ENCODE results near the gene ZNF599.
A peak's percentile ranks its signal among the peaks of the same experiment; 100 is the strongest.
"Not testable (repeated sequence)": the region's sequence is repeated elsewhere in the genome, so short reads cannot be mapped to it uniquely, and the experiment has no call there.

The ZNF599 gene

DNA sequence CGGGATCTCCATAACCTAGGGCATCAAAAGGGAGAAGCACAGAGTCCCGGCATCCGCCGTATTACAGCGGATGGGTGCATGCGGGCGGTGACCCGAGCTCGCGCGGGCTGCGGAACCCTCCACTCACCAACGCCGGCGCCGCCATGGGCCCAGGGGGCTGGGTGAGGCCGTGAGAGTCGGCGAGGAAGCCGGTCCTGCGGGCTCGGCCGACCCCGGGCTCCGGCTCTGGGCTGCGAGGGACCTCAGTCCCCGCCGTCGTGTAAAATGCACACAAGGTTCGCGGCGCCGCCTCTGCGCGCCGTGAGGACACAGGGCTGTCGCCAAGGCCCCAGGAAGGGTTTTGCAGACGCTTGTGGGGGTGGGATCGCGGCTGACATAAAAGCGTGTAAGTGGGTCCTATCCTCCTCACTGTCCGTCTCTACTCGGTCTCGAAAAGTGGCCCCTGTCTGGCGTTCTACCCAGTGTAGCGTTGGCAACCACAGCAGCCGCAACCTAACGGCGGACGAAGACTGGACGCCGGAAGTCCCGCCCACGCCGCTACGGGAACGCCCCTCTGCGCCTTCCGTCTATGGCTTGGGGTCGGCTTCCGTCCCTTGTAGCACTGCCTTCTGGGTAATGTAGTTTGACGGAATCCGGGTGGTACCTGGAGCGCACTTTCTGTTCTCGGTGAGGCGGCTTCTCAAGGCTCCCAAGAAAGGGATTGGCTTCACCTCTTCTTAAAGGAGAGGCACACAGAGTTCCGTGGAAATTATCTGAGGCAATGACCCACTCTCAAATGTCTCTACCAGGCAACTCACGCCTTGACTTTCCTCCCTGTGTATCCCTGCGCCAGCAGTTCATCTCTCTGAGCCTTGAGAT lies at the start of gene ZNF599:
Gene ZNF599, minus strand, starts transcription at position 519 of the 858 bp plus-strand sequence. Its CDS starts 374 bp downstream, at position 145.
- peak; percentile 91 for DNase-seq

DNA sequence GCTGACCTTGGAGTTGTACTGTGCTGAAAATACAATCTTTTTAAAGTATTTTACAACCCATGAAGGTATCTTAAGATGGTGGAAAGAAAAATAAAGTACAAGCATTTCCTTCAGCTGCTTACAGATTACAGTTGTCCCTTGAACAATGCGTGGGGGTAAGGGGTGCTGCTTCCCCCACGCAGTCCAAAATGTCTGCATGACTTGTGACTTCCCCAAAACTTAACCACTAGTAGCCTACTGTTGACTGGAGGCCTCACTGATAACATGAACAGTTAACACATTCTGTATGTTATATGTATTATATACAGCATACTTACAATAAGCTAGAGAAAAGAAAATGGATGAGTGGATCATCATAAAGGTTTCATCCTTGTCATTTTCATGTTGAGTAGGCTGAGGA lies 45.3 kb upstream of the ZNF599 start:
- no peak for DNase-seq

DNA sequence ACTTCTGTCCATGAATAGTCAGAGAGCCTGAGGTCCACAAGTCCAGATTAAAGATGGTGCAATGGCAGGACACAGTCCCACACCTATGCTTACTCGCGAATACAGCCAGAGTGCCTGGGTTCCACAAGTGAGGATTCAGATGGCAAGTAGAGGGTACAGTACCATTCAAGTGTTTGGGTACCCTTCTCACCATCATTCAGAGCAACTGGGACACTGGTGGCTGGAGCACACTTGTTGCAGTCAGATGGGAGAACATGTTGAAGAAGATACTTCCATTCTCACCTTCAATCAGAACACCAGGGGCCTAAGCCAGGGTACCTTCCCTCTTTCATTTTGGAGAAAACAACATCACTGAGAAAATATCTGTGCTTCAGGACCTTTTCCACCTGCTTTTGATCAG lies 43.7 kb upstream of the ZNF599 start:
- no peak for DNase-seq

DNA sequence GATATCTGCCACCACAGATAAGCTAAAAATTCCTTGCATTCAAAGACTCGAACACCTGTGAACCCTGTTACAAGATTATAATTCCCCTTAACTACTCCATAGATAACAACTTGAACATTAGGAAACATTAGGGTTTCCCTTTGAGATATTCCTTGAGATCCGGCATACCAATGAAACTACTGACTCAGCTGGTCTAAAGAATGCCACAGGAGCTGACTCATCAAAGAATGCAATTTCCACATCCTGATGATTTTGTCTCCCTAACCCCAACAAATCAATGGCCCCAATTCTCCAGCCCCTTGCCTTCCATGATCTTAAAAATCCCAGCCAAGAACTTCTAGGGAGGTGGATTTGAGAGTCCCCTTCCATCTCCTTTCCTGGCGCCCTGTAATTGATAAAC lies 35.6 kb upstream of the ZNF599 start:
- DNase-seq: no peak

DNA sequence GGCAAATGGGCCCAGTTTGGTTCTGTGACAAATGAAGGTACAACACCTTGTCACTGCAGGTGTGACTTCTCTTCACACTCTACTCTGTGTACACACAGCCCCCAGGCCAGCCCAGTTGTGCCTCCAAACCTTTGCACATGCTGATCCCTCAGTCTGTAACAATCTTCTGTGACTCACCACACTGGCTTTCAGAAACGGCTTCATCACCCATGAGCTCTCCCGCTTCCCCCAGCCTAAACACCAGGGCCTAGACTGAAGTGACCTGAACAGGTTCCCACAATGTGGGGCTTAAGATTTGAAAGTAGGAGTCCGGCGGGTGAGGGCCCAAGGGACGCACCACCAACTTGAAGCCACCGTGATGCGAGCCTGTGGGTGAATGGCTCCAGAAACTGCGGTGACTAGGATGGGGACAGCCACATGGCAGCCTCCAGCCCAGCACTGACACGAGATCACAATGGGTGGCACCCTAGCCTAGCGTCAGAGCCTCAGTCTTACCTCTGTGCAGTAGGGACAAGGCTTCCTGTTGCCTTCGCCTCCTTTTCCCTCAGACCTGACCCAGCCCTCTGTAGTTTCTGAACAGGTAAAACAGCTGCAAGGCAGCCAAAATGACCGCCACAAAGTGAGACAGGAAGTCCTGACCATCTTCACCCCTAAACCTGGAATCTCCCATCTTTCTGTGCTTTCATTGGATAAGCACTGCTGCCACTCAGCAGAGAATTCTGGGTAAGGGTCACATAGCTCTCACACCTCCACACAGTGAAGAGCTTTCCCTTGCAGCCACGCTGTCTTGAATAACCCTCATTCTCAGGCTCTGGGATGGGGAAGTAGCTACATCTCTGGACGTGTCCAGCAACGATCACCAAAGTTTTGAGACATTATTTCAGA lies 34.2 kb upstream of the ZNF599 start:
- no peak for DNase-seq

DNA sequence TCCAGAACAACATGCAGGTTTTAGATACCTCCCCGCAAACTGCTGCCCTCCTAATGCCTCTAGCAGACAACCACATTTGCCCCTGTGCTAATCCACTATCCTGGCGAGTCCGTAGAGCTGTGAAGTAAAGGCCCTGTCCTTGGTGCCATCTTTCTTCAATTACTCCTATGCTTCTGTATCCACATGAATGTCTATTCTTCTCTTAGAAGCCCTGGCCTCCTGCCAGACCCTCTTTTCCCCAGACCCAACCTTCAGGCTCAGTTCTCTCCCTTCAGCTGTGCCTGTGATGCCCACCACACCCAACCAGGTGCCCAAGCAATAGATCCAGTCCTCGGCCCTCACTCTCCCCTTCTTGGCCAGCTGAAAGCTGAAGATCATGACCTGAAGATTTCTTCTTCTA lies 31.1 kb upstream of the ZNF599 start:
- DNase-seq: no peak

DNA sequence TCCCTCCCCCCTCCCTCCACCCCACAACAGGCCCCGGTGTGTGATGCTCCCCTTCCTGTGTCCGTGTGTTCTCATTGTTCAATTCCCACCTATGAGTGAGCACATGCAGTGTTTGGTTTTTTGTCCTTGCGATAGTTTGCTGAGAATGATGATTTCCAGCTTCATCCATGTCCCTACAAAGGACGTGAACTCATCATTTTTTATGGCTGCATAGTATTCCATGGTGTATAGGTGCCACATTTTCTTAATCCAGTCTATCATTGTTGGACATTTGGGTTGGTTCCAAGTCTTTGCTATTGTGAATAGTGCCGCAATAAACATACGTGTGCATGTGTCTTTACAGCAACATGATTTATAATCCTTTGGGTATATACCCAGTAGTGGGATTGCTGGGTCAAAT lies 23.9 kb upstream of the ZNF599 start:
- not testable (repeated sequence) for DNase-seq

DNA sequence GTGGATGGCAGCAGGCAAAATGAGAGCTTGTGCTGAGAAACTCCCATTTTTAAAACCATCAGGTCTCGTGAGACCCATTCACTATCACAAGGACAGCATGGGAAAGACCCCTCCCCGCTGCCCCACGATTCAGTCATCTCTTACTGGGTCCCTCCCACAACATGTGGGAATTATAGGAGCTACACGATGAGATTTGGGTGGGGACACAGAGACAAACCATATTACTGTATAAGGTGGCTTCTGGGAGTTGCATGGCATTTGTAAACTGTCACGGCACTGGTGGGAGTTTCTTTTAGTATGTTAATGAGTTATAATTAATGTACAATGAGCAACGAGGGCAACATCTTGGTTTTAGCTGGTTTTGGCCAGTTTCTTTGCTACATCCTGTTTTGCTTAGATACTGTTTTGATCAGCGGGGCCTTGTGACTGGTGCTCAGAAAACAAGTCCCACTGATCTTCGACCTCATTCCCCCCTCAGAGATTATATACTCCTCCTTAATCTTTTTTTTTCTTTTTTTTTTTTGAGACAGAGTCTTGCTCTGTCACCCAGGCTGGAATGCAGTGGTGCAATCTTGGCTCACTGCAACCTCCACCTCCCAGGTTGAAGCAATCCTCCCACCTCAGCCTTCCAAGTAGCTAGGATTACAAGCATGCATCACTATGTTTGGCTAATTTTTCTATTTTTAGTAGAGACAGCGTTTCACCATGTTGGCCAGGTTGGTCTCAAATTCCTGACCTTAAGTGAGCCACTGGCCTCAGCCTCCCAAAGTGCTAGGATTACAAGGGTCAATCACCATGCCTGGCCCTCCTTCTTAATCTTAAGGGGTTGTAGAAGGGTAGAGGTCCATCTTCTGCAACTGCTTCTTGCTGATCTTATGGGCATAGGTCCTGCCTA lies 21.3 kb upstream of the ZNF599 start:
- no peak for DNase-seq

DNA sequence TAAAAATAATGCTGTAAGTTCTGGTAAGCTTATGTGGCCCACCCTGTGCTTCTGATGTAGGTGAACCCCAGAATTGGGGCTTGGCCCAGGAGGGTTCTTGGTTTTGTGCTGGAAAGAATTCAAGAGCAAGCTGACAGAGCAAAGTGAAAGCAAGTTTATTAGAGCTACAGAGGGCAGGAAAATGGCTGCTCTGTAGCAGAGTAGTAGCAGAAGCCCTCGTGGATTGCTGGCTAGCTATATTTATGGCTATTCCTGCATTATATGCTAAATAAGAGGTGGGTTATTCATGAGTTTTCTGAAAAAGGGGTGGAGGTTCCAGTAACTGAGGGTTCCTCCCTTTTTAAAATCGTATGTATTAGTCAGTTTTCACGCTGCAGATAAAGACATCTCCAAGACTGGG lies 20.6 kb upstream of the ZNF599 start:
- no peak for DNase-seq

DNA sequence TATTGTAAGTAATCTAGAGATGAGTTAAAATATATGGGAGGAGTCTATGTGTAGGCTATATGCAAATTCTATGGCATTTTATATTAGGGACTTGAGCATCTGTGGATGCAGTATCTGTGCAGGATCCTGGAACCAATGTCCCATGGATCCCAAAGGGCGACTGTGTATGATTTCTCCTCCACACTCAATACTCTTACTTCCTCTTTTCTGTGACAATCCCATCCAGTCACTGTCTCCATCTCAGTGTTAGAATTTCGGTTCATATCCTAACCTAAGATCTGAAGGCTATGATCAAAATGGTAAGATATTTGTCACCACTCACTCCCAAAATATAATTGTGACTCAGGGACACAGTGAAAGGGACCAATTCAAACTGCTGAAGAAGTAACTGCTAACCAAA lies 15.1 kb upstream of the ZNF599 start:
- DNase-seq: no peak

DNA sequence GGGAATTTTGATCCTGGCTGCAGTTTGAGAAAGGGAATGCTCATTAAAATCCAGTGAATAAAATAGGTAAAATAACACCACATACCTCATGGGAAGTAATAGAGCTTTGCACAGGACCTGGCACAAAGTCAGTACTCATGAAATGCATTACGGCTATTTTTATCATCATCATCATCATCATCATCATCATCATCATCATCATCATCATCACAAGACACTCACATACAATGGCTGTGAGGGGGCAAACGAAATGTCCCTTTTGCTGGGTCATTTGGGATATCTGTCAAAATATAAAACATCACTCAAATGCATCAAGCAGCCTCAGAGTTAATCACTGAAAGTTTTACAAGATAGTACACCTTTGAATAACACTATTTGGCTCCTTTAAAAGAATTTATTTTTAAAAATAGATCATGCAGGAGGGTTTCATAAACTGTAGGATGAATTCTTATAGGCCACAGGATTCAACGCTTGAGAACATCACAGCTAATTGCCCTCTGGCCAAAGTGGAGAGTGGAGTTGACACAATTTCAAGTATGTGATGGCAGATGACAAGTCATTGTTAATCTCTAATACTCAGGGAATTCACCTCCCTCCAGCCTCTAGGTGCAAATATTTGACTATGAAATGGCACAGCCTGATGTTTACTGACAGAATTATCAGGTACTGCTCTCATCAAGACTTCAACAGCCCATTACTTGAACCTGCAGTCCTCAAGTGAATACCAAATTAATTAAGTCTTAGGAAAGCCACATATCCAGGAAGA lies 14.2 kb upstream of the ZNF599 start:
- no peak for DNase-seq

DNA sequence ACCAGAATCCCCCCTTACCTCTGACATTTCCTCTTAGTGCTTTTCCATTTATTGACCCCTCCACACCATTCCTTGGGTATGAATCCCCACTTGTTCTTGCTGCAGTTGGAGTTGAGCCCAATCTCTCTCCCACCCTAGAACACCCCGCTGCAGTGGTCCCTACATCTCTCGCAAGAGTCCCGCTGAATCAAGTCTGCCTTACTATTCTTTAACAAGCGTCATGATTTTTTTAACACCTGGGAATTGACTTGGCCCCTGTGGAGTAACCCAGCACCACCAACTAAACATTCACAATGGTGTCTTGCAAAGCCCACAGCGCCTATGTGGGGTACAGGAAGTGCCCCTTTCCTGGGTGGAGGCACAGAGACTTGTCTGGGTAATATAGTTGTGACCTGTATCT lies 13.2 kb upstream of the ZNF599 start:
- DNase-seq: no peak

DNA sequence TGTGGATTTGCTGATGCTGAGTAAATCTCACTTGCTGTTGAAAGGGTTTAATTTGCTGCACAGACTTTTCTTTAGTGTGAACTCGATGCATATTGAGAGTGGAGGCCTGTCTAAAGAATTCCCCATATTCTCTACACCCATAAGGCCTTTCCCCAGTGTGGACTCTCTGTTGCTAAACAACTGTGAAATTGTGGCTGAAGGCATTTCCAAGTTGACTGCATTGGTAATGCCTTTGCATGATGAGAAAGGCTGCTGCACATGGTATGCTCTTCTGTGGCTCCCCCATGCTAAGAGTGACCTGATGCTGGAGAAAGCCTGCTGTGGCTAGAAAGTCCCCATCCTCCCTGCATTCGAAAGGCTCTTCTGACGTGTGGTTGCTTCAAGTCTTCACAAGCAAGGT lies 6.6 kb upstream of the ZNF599 start:
- DNase-seq: no peak

DNA sequence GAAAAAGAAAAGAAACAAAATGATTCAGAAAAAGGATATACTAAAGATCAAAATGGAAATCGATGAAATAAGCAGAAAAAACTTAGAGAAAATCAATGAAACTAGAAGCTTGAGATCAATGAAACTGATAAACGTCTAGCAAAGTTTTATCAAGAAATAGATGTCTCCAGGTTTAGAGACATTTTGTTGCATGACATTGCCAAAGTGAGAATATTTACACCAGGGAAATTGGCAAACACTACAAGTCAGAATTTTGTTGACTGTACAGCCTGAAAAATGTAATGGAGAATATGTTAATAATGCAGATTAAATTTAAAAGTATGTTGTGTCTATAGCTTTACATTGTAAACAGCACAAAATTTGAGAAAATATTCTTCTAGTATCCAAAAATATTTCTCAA lies 5.3 kb upstream of the ZNF599 start:
- no peak for DNase-seq

DNA sequence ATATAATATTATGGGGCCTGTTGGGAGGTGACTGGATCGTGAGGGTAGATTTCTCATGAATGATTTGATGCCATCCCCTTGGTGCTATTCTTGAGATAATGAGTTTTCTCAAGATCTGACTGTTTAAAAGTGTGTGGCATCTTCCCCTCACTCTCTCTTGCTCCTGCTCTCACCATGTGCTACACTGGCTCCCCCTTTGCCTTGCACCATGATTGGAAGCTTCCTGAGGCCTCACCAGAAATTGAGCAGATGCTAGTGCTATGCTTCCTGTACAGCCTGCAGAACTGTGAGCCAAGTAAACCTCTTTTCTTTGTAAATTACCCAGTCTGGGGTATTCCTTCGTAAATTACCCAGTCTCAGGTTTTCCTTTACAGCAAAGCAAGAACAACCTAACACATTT lies 1.8 kb upstream of the ZNF599 start:
- no peak for DNase-seq

DNA sequence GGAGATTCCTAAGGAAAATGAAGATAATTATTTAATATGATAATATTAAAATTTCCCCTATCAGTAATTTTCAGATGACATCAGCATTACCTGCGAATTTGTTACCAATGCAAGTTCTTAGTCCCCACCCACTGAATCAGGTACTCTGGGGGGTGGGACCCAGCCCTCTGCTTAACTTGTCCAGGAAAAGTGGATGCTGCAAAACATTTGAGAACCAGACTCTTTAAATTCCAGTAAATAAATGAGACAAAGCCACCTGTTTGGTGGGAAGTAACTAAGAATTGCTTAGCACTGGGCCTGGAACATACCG lies 495 bp upstream of the ZNF599 start:
- DNase-seq: no peak

DNA sequence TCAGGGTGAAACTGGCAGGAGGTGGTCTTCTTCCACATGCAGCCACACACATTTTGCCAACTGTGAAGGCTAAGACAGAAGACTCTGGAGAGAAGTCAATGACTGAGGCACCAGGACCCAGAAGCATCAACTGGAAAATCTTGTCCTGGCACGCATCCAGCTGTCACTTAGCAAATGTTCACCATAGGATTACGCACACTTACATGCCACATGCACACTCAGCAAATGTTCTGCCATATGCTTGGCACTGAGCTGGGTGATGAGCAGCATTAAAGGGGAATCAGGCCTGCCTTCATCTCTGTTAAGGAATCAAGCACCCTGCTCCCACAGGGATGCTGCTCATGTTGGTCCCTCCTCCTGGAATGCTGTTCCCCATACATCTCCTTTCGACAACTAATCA lies 5.1 kb downstream of the ZNF599 start:
- no peak for DNase-seq

DNA sequence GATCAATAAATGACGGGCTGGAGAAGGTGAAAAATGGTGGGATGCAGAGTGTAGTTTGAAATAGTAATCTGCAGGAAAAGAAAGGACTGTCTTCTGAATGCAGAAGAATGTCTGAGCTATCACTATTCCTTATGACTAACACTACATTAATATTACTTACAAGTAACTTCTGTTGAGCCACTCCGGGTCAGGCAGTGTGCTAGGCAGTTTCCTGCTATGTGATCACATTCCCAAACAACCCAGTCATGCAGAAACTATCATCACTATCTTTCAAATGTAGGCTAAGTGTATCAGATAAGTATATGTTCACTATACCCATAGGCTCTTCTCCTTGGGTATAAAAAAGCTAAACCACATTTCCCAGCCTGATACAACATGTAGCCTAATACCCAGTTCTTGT lies 6.6 kb downstream of the ZNF599 start:
- no peak for DNase-seq

DNA sequence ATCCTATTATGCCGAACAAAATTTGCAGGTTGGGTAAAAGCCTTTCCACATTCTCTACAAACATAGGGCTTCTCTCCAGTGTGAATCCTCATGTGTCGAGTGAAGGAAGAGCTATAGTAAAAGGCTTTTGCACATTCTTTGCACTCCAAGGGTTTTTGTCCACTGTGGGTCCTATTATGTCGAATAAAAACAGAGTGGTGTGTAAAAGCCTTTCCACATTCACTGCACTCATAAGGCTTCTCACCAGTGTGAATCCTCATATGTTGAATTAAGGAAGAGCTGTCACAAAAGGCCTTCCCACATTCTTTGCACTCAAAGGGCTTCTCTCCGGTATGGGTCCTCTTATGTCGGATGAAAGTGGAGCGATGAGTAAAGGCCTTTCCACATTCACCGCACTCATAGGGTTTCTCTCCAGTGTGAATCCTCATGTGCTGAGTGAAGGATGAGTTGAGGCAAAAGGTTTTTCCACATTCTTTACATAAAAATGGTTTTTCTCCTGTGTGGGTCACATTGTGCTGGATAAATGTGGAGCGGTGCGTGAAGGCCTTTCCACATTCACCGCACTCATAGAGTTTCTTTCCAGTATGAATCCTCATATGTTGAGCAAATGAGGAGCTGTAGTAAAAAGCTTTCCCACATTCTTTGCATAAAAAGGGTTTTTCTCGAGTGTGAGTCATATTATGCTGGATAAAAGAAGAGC lies 13.6 kb downstream of the ZNF599 start:
- DNase-seq: no peak

DNA sequence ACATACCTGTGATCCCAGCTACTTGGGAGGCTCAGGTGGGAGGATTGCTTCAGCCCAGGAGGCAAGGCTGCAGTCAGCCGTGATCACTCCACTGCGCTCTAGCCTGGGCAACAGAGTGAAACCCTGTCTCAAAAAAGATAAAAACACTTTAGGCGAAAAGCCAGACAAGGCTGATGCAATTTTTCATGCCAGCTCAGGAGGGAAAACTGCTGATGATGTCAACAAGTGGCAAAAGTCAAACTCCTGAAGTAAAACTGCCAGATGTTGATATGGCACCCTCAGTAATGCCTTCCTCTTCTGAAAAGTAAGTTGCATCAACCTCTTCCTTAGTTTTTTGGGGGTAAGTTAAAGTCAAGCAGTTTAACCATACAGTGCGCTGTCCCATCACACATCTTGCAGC lies 15.6 kb downstream of the ZNF599 start:
- DNase-seq: no peak

DNA sequence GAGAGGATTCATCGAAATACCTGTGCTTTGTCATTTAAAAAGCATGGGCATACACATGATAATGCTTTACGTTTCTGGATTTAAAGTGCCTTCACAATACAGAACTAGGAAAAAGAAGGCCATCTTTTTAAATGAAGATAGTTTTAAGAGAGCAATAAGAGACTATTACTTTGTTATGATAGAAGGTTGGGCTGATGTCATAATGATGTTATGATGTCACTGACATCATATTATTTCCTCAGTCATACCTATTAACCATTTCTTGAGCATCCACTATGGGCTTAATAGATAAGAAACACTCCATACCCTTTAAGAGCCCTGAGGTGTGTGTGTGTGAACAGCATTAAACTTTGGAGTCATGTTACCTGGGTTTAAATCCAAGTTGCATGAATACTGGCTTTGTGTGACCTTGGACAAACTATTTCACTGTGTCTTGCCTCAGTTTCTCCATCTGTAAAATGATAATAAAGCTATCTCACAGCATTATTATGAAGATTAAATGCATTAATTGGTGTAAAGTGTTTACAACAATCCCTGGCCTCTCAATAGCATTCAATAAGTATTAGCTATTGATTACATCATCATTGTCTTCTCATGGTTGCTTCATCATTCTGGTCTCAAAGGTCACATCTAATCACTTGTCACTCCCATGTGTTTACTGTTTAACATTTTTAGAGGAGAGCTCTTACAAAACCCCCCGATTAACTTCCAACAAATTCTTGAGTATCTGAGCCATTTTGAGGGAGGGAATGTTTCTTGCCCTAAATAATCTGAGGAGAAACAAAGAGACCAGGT lies 27.9 kb downstream of the ZNF599 start:
- DNase-seq: no peak
